H1 (cell line): ENCODE results near the gene HTR1B. TPM values are rescaled to one million over a fixed set of nuclear protein-coding genes. Genes with fewer than 3 reads are reported as not detected.
A peak's percentile ranks its signal among the peaks of the same experiment; 100 is the strongest.

Experiments used
- CTCF ChIA-PET: fragments of 300-600 bp; sonication (Branson Sonifier 250); formaldehyde crosslinking; loops from one replicate; lab custom pipeline; 2021; ENCODE audit not compliant: partially characterized antibody; lab: Charles Lee
- POLR2A ChIA-PET: fragments of 300-600 bp; sonication (Branson Sonifier 250); formaldehyde crosslinking; loops from one replicate; lab custom pipeline; 2021; ENCODE audit warnings: inconsistent platforms; ENCODE audit not compliant: partially characterized antibody; lab: Charles Lee
- DNase-seq, 2 experiments: peaks; one replicate each; pipeline versions ENCODE4 v3.0.0 to v3.0.0-alpha.2; 2010 to 2022; ENCODE audit warnings: low spot score in 2 of 2, low read depth in 1 of 2, mixed read lengths in 1 of 2
- FAIRE-seq: peaks from 2 replicates; lab custom pipeline; 2011; peaks lifted over from hg19 to GRCh38; lab: Jason Lieb, UNC
- H2AFZ ChIP-seq: 2 replicates; pipeline ENCODE4 v1.8.1; 2012; ENCODE audit warnings: low read length, inconsistent platforms
- H2AK5ac ChIP-seq: 2 replicates; pipeline ENCODE4 v1.6.1; 2013; ENCODE audit warnings: low read depth, low read length
- H2BK120ac ChIP-seq: replicated peaks from 2 replicates; pipeline ENCODE3; 2013; ENCODE audit warnings: low read depth, low read length, inconsistent platforms
- H2BK12ac ChIP-seq: 2 replicates; pipeline ENCODE4 v1.6.1; 2013; ENCODE audit warnings: low read depth, low read length
- H2BK15ac ChIP-seq: 2 replicates; pipeline ENCODE4 v1.6.1; 2013; ENCODE audit warnings: low read length
- H2BK20ac ChIP-seq: 2 replicates; pipeline ENCODE4 v1.6.1; 2013; ENCODE audit warnings: low read length
- H2BK5ac ChIP-seq: 2 replicates; pipeline ENCODE4 v1.6.1; 2013; ENCODE audit warnings: low read depth, low read length
- H3K14ac ChIP-seq: 2 replicates; pipeline ENCODE4 v1.6.1; 2013; ENCODE audit warnings: inconsistent platforms; ENCODE audit not compliant: insufficient read length
- H3K18ac ChIP-seq: 2 replicates; pipeline ENCODE4 v1.6.1; 2013; ENCODE audit warnings: low read length; ENCODE audit errors: extremely low read depth
- H3K23ac ChIP-seq: 2 replicates; pipeline ENCODE4 v1.6.1; 2013; ENCODE audit warnings: inconsistent platforms; ENCODE audit not compliant: insufficient read length
- H3K23me2 ChIP-seq: 2 replicates; pipeline ENCODE4 v1.6.1; 2013; ENCODE audit warnings: low read depth, low read length
- H3K27ac ChIP-seq: 2 replicates; pipeline ENCODE4 v1.6.1; 2011; ENCODE audit warnings: low read depth, low read length, inconsistent platforms
- H3K27me3 ChIP-seq, 4 experiments: replicated peaks in 1 of 4; 1 replicate in 1 of 4; 2 replicates in 3 of 4; pipeline versions ENCODE4 v1.6.1 to v1.8.1; 2011 to 2013; ENCODE audit warnings: low read length in 3 of 4, mild to moderate bottlenecking in 3 of 4, inconsistent platforms in 2 of 4, mixed read lengths in 2 of 4, moderate library complexity in 1 of 4; ENCODE audit not compliant: control insufficient read depth in 3 of 4, insufficient read depth in 3 of 4; ENCODE audit errors: extremely low read depth in 1 of 4
- H3K36me3 ChIP-seq, 4 experiments: 2 replicates each; pipeline versions ENCODE4 v1.6.1 to v1.8.1; 2011 to 2013; ENCODE audit warnings: mild to moderate bottlenecking in 4 of 4, low read length in 3 of 4, moderate library complexity in 2 of 4, control low read depth in 1 of 4, inconsistent platforms in 1 of 4; ENCODE audit not compliant: insufficient read depth in 4 of 4, control insufficient read depth in 2 of 4
- H3K4ac ChIP-seq: replicated peaks from 2 replicates; pipeline ENCODE3; 2013; ENCODE audit warnings: low read length, low read depth, mixed read lengths, inconsistent platforms; ENCODE audit not compliant: insufficient read length
- H3K4me1 ChIP-seq, 4 experiments: replicated peaks in 1 of 4; 1 replicate in 1 of 4; 2 replicates in 3 of 4; pipeline versions ENCODE4 v1.6.1 to v1.8.1; 2011 to 2013; ENCODE audit warnings: low read length in 3 of 4, inconsistent platforms in 2 of 4, mixed read lengths in 1 of 4; ENCODE audit not compliant: insufficient read depth in 4 of 4, control insufficient read depth in 3 of 4
- H3K4me2 ChIP-seq, 2 experiments: 2 replicates each; pipeline versions ENCODE4 v1.6.1 to v1.8.1; 2011 to 2013; ENCODE audit warnings: low read depth in 2 of 2, low read length in 2 of 2, control low read depth in 1 of 2, inconsistent platforms in 1 of 2, mild to moderate bottlenecking in 1 of 2; ENCODE audit not compliant: insufficient read depth in 1 of 2
- H3K4me3 ChIP-seq, 4 experiments: fragments of 200-600, 300-600 bp in 1 of 4; sonication (generic), shearing (Covaris generic), sonication (Bioruptor Twin) in 1 of 4; 2 replicates each; pipeline versions ENCODE4 v1.5.1 to v1.8.1; 2011 to 2016; ENCODE audit warnings: low read length in 4 of 4, low read depth in 3 of 4, control low read depth in 2 of 4, inconsistent platforms in 2 of 4, mild to moderate bottlenecking in 2 of 4, mixed read lengths in 1 of 4, moderate library complexity in 1 of 4; ENCODE audit not compliant: insufficient read depth in 2 of 4; ENCODE audit errors: extremely low read depth in 1 of 4
- H3K56ac ChIP-seq: replicated peaks from 2 replicates; pipeline ENCODE3; 2013; ENCODE audit warnings: low read depth, mild to moderate bottlenecking, mixed read lengths, low read length, inconsistent platforms; ENCODE audit not compliant: insufficient read length
- H3K79me1 ChIP-seq: 2 replicates; pipeline ENCODE4 v1.6.1; 2013; ENCODE audit warnings: low read depth, low read length, control low read depth
- H3K79me2 ChIP-seq, 2 experiments: 2 replicates each; pipeline versions ENCODE4 v1.6.1 to v1.8.1; 2012 to 2013; ENCODE audit warnings: low read length in 2 of 2, mild to moderate bottlenecking in 2 of 2, inconsistent platforms in 1 of 2; ENCODE audit not compliant: insufficient read depth in 2 of 2, control insufficient read depth in 1 of 2
- H3K9ac ChIP-seq, 4 experiments: replicated peaks in 1 of 4; 1 replicate in 1 of 4; 2 replicates in 3 of 4; pipeline versions ENCODE4 v1.6.1 to v1.8.1; 2011 to 2013; ENCODE audit warnings: low read depth in 3 of 4, low read length in 3 of 4, control low read depth in 2 of 4, mild to moderate bottlenecking in 2 of 4, moderate library complexity in 2 of 4, inconsistent platforms in 1 of 4; ENCODE audit errors: extremely low read depth in 1 of 4
- H3K9me3 ChIP-seq, 2 experiments: 2 replicates each; pipeline versions ENCODE4 v1.6.1 to v1.8.1; 2012 to 2013; ENCODE audit warnings: mild to moderate bottlenecking in 2 of 2, moderate library complexity in 2 of 2, control low read depth in 1 of 2, inconsistent platforms in 1 of 2, low read depth in 1 of 2, low read length in 1 of 2, mixed read lengths in 1 of 2; ENCODE audit not compliant: insufficient read depth in 2 of 2
- H4K20me1 ChIP-seq, 2 experiments: replicated peaks in 1 of 2; 2 replicates each; pipeline versions ENCODE3 to v1.8.1; 2011 to 2013; ENCODE audit warnings: inconsistent platforms in 2 of 2, low read length in 2 of 2, mild to moderate bottlenecking in 1 of 2; ENCODE audit not compliant: insufficient read depth in 2 of 2, control insufficient read depth in 1 of 2
- H4K5ac ChIP-seq: 2 replicates; pipeline ENCODE4 v1.6.1; 2013; ENCODE audit warnings: low read length, low read depth, mixed read lengths, inconsistent platforms; ENCODE audit not compliant: insufficient read length
- H4K8ac ChIP-seq: 2 replicates; pipeline ENCODE4 v1.8.0; 2013; ENCODE audit warnings: mild to moderate bottlenecking, moderate library complexity, low read length, inconsistent platforms; ENCODE audit not compliant: insufficient read depth; ENCODE audit errors: extremely low read depth
- H4K91ac ChIP-seq: replicated peaks from 2 replicates; pipeline ENCODE3; 2013; ENCODE audit warnings: low read length, mixed read lengths, inconsistent platforms; ENCODE audit not compliant: insufficient read length
- WGBS, 2 experiments: shearing (Covaris generic) in 1 of 2; methylation state at CpG; one replicate each; pipeline versions ENCODE4 v1.1.6 to v1.1.7; 2013 to 2015; ENCODE audit warnings: low lambda C conversion rate in 2 of 2, mixed read lengths in 2 of 2, inconsistent platforms in 1 of 2, low coverage in 1 of 2, missing lambda C conversion rate in 1 of 2; ENCODE audit not compliant: insufficient replicate concordance in 2 of 2, insufficient coverage in 1 of 2, insufficient read length in 1 of 2; ENCODE audit errors: extremely low coverage in 1 of 2, missing lambda C conversion rate in 1 of 2; 5-methylcytosine and 5-hydroxymethylcytosine counted together
- polyA plus RNA-seq, 7 experiments: library from polyadenylated mRNA; depleted of rRNA in 3 of 7; stranded (reverse) in 5 of 7; unstranded in 2 of 7; fragments of >200 nt in 5 of 7; fragments of 200-250 nt in 2 of 7; gene quantifications; 1 replicate in 5 of 7; 2 replicates in 1 of 7; 4 replicates in 1 of 7; pipeline versions ENCODE4 v1.2.1 to v1.2.3, GENCODE V29; 2011 to 2013; ENCODE audit warnings: missing spikeins in 2 of 7, mixed read lengths in 2 of 7
- total RNA-seq: library from RNA; stranded (reverse); fragmentation: NEBNext Ultra II Directional; extraction: Animal tissue kit (Norgen Biotek cat#: 25700); gene quantifications from 2 replicates; pipeline ENCODE4 v1.2.1, GENCODE V29; 2021

Gene HTR1B
- total and polyA plus RNA-seq, 2 of the 8 experiments (the other 6 are each of a cell fraction or from before 2014, with no cell fraction given), result 1.1 to 1.4 TPM

GRCh38 chr6:77461796-77462195 is 1.5 kb downstream of the HTR1B start:
- Histone ChIP-seq H3K9me3 (no peaks in the 10 kb centered on the region), H3K23ac (no peak overlapping the region), H4K8ac (no peak overlapping the region), H2BK15ac (no peak overlapping the region), H3K4me1 (peaks cover 0 to 5% (median 3%) of the 10 kb centered on the region in 4 experiments; a peak in 6 of 7 replicates), H2BK5ac (no peak overlapping the region), H3K56ac (no peak overlapping the region), H3K23me2 (peaks cover 34% of the 10 kb centered on the region), H3K27ac (no peak overlapping the region), H4K5ac (no peak overlapping the region), H4K91ac (no peak overlapping the region), H3K14ac (no peak overlapping the region), H3K79me1 (no peaks in the 10 kb centered on the region), H3K36me3 (no peaks in the 10 kb centered on the region), H3K79me2 (no peaks in the 10 kb centered on the region), H3K4me3 (peak overlapping the region; percentile 73 to 91 (median 86); a peak in 6 of 8 replicates), H2BK20ac (no peak overlapping the region), H2BK12ac (no peak overlapping the region), H2AFZ (no peak overlapping the region), H3K27me3 (peaks cover 4 to 41% (median 35%) of the 10 kb centered on the region in 4 experiments), H2BK120ac (no peak overlapping the region), H2AK5ac (no peak overlapping the region), H3K4me2 (peak overlapping the region; percentile 99 to 100; a peak in 3 of 4 replicates), H3K9ac (no peak overlapping the region), H3K4ac (no peak overlapping the region), H4K20me1 (no peaks in the 10 kb centered on the region), H3K18ac (no peak overlapping the region)
- ChIA-PET CTCF (interaction anchor here (0.6 to 8.3 kb wide), 12 partner anchors 9 to 1530 kb away, joined by 3 to 112 read pairs (median 3); partner anchors contain the start of gene MEI4), POLR2A (no interaction called here)
- DNase-seq (no peak), FAIRE-seq (no peak)
- 63% methylated on average over 8 of the region's 8 CpGs; no CpG with 5 or more reads in 1 of the 2 experiments for WGBS, 2 experiments
